ENCODE measurements around the gene SLC26A5.

DNA sequence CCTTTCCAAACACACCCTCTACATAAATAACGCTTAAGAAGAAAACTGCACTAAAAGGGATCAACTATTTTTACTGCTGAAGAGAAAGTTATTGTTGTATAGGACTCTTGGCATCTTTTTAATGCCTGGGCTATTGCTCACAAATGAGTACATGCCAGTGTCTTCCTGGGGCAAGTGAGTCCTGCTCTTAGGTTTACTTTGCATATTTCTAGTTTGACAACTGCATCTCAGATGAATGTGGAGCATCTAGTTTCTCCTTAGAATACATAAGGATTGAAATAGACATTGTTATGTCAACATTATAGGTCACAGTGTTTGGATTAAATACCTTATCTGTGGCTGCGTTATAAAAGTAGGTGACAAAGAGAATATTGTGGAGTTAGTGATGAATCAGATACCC is 54.0 kb downstream of the SLC26A5 start:
- TF ChIP-seq, protein P1, sequence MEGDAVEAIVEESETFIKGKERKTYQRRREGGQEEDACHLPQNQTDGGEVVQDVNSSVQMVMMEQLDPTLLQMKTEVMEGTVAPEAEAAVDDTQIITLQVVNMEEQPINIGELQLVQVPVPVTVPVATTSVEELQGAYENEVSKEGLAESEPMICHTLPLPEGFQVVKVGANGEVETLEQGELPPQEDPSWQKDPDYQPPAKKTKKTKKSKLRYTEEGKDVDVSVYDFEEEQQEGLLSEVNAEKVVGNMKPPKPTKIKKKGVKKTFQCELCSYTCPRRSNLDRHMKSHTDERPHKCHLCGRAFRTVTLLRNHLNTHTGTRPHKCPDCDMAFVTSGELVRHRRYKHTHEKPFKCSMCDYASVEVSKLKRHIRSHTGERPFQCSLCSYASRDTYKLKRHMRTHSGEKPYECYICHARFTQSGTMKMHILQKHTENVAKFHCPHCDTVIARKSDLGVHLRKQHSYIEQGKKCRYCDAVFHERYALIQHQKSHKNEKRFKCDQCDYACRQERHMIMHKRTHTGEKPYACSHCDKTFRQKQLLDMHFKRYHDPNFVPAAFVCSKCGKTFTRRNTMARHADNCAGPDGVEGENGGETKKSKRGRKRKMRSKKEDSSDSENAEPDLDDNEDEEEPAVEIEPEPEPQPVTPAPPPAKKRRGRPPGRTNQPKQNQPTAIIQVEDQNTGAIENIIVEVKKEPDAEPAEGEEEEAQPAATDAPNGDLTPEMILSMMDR (IDR thresholded peaks at IDR 0.05; ENCODE audit: insufficient read depth, low read length, poor library complexity, severe bottlenecking): no peak
- TF ChIP-seq EZH2phosphoT487 (conservative IDR thresholded peaks at IDR 0.05; ENCODE audit: low read length): no peak
